Measurements from ENCODE around the gene GAPDHS.

The GAPDHS gene

GRCh38 chr19:35534803-35535480, 1.7 kb downstream of the GAPDHS start:
- DNase-seq (ENCODE audit: extremely low read depth, low read depth) = no peak
- H3K4me3 ChIP-seq (replicated peaks; ENCODE audit: low read depth, low read length) = no peak overlapping the region
- no peak for TF ChIP-seq CTCF (IDR thresholded peaks at IDR 0.05; ENCODE audit: low read depth, low read length, missing control alignments)

GRCh38 chr19:35539314-35539713, 6.1 kb downstream of the GAPDHS start:
- TF ChIP-seq CTCF (IDR thresholded peaks at IDR 0.05; ENCODE audit: low read depth, low read length, missing control alignments) = no peak
- no peak overlapping the region for H3K4me3 ChIP-seq (replicated peaks; ENCODE audit: low read depth, low read length)
- DNase-seq (ENCODE audit: extremely low read depth, low read depth) = no peak

GRCh38 chr19:35539850-35540249, 6.6 kb downstream of the GAPDHS start:
- TF ChIP-seq CTCF (IDR thresholded peaks at IDR 0.05; ENCODE audit: low read depth, low read length, missing control alignments) = no peak
- no peak for DNase-seq (ENCODE audit: extremely low read depth, low read depth)
- H3K4me3 ChIP-seq (replicated peaks; ENCODE audit: low read depth, low read length) = no peak overlapping the region

- no peak for DNase-seq (ENCODE audit: extremely low read depth, low read depth)
- TF ChIP-seq CTCF (IDR thresholded peaks at IDR 0.05; ENCODE audit: low read depth, low read length, missing control alignments) = no peak
- no peak overlapping the region for H3K4me3 ChIP-seq (replicated peaks; ENCODE audit: low read depth, low read length)
These were observed 7.2 kb downstream of the GAPDHS start for GRCh38 chr19:35540356-35540927.

- no peak for DNase-seq (ENCODE audit: extremely low read depth, low read depth)
- TF ChIP-seq CTCF (IDR thresholded peaks at IDR 0.05; ENCODE audit: low read depth, low read length, missing control alignments) = no peak
- no peak overlapping the region for H3K4me3 ChIP-seq (replicated peaks; ENCODE audit: low read depth, low read length)
These were observed 9.0 kb downstream of the GAPDHS start for GRCh38 chr19:35542209-35542608.

GRCh38 chr19:35543280-35544109, 10.2 kb downstream of the GAPDHS start:
- DNase-seq (ENCODE audit: extremely low read depth, low read depth) = no peak
- no peak for TF ChIP-seq CTCF (IDR thresholded peaks at IDR 0.05; ENCODE audit: low read depth, low read length, missing control alignments)
- H3K4me3 ChIP-seq (replicated peaks; ENCODE audit: low read depth, low read length) = peak overlapping the region; percentile 96
